OCI-LY1 (cell line): ENCODE data around the gene IFNAR2.

Experiments
- H2AFZ ChIP-seq: fragments of 200-600 bp; sonication (generic), shearing (Covaris generic); 2 replicates; pipeline ENCODE4 v1.6.0; 2014; ENCODE audit warnings: antibody characterized with exemption, mild to moderate bottlenecking, low read length
- H3F3A ChIP-seq: fragments of 200-600 bp; sonication (generic), shearing (Covaris generic); 2 replicates; pipeline ENCODE4 v1.6.0; 2014; ENCODE audit warnings: mild to moderate bottlenecking, antibody characterized with exemption, low read length, moderate library complexity; ENCODE audit not compliant: insufficient read depth
- H3K27ac ChIP-seq: fragments of 200-600 bp; sonication (generic); 2 replicates; pipeline ENCODE4 v1.5.1; 2014; ENCODE audit warnings: low read length, mixed run types, mild to moderate bottlenecking, low read depth; ENCODE audit not compliant: poor library complexity, severe bottlenecking
- H3K27me3 ChIP-seq: fragments of 200-600 bp; sonication (generic); 2 replicates; pipeline ENCODE4 v1.6.0; 2014; ENCODE audit warnings: antibody characterized with exemption, mild to moderate bottlenecking, low read length, moderate library complexity; ENCODE audit not compliant: insufficient read depth
- H3K36me3 ChIP-seq: fragments of 200-600 bp; sonication (generic); 2 replicates; pipeline ENCODE4 v1.6.1; 2014; ENCODE audit warnings: mild to moderate bottlenecking, antibody characterized with exemption, low read length, moderate library complexity, mixed read lengths; ENCODE audit not compliant: insufficient read depth
- H3K4me1 ChIP-seq: fragments of 200-600 bp; sonication (generic); 2 replicates; pipeline ENCODE4 v1.5.1; 2014; ENCODE audit warnings: mild to moderate bottlenecking, low read length, moderate library complexity; ENCODE audit not compliant: insufficient read depth, severe bottlenecking
- H3K4me2 ChIP-seq: fragments of 200-600 bp; sonication (generic), shearing (Covaris generic); 2 replicates; pipeline ENCODE4 v1.6.1; 2014; ENCODE audit warnings: low read length
- H3K4me3 ChIP-seq: fragments of 200-600 bp; sonication (generic); 2 replicates; pipeline ENCODE4 v1.5.1; 2014; ENCODE audit warnings: low read length, low read depth, mild to moderate bottlenecking, mixed read lengths; ENCODE audit not compliant: poor library complexity, severe bottlenecking
- H3K79me2 ChIP-seq: fragments of 200-600 bp; shearing (Covaris generic); 2 replicates; pipeline ENCODE4 v1.6.1; 2016; ENCODE audit warnings: mixed run types, low read length, mixed read lengths; ENCODE audit not compliant: insufficient read depth
- H3K9ac ChIP-seq: fragments of 200-600 bp; sonication (generic), shearing (Covaris generic); 2 replicates; pipeline ENCODE4 v1.6.1; 2014; ENCODE audit warnings: mild to moderate bottlenecking, low read length, mixed read lengths
- H3K9me2 ChIP-seq: fragments of 200-600 bp; sonication (generic), shearing (Covaris generic); 2 replicates; pipeline ENCODE4 v1.6.1; 2014; ENCODE audit warnings: low read depth, mild to moderate bottlenecking, low read length, mixed read lengths
- H3K9me3 ChIP-seq: fragments of 200-600 bp; shearing (Covaris generic); 2 replicates; pipeline ENCODE4 v1.6.1; 2014; ENCODE audit warnings: low read length, mixed read lengths
- H4K20me1 ChIP-seq: fragments of 200-600 bp; sonication (generic), shearing (Covaris generic); 2 replicates; pipeline ENCODE4 v1.6.0; 2016; ENCODE audit warnings: mild to moderate bottlenecking, low read length; ENCODE audit not compliant: insufficient read depth
- EZH2 ChIP-seq: fragments of 200-600 bp; sonication (generic), shearing (Covaris generic); IDR thresholded peaks from 2 replicates; pipeline ENCODE4 v1.8.0; 2017; ENCODE audit warnings: borderline replicate concordance, mixed run types, mild to moderate bottlenecking, antibody characterized with exemption, low read length, moderate library complexity, mixed read lengths
- TF ChIP-seq, protein P1 (sequence below): fragments of 200-600 bp; sonication (generic), shearing (Covaris generic); IDR thresholded peaks from 2 replicates; pipeline ENCODE4 v1.5.1; 2017; ENCODE audit warnings: mild to moderate bottlenecking, antibody characterized with exemption, low read length, moderate library complexity, mixed read lengths

IFNAR2 gene

DNA sequence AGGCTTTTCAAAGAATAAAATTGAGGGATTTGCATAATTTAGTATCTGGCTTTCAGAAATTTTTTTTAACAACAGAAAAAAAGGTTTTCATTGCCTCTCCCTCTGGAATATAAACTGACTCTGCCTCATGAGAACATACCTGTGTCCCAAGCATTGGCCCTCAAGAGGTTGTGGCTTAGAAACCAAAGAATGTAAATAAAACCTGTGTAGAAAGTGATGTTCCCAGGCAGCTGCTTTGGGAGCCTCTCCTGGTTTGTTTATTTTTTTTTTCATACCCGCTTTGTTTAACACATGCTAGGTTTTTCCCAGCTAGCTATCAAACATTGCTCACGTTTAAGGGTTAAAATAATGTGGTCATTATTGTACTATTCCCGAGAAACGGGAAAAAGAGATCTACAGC lies 40.5 kb upstream of the IFNAR2 start:
- Histone ChIP-seq H3K4me2 (0 out of 2 replicates have a peak overlapping the region, but pooled peaks have one; percentile 30), H3K9me3 (no peaks in the 10 kb centered on the region), H3K27ac (peak overlapping the region; percentile 67), H3K27me3 (no peaks in the 10 kb centered on the region; the same call in 1 of the 2 replicates), H3K4me1 (peaks cover 36% of the 10 kb centered on the region), H3K9ac (no peak overlapping the region; the same call in 1 of the 2 replicates), H3K36me3 (no peaks in the 10 kb centered on the region), H3K4me3 (no peak overlapping the region), H2AFZ (no peak overlapping the region), H4K20me1 (no peaks in the 10 kb centered on the region), H3K79me2 (no peaks in the 10 kb centered on the region), H3F3A (no peaks in the 10 kb centered on the region), H3K9me2 (no peaks in the 10 kb centered on the region)
- TF ChIP-seq EZH2 = no peak
- TF ChIP-seq, protein P1, sequence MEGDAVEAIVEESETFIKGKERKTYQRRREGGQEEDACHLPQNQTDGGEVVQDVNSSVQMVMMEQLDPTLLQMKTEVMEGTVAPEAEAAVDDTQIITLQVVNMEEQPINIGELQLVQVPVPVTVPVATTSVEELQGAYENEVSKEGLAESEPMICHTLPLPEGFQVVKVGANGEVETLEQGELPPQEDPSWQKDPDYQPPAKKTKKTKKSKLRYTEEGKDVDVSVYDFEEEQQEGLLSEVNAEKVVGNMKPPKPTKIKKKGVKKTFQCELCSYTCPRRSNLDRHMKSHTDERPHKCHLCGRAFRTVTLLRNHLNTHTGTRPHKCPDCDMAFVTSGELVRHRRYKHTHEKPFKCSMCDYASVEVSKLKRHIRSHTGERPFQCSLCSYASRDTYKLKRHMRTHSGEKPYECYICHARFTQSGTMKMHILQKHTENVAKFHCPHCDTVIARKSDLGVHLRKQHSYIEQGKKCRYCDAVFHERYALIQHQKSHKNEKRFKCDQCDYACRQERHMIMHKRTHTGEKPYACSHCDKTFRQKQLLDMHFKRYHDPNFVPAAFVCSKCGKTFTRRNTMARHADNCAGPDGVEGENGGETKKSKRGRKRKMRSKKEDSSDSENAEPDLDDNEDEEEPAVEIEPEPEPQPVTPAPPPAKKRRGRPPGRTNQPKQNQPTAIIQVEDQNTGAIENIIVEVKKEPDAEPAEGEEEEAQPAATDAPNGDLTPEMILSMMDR = no peak

DNA sequence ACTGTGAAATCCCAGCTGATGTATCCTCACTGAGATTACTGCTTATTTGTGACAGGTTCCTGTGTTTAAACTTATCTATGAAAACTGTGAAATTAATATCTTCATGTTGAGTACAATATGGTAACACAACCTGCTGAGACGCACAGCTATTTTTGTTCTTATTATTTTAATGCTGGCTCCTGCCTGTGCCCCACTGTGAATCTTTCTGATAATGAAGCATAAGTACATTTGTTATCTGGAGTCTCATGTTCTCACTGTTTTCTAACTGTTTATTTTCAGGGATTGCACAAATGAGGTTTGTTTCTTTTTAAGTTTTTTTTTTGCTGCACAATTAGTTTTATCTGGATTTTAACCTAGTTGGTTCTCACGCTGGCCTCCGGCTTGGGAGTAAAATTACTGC lies 39.9 kb upstream of the IFNAR2 start:
- Histone ChIP-seq H3K9me3 (no peaks in the 10 kb centered on the region), H3K27ac (peak overlapping the region; percentile 67), H3K4me3 (no peak overlapping the region), H2AFZ (no peak overlapping the region), H3F3A (no peaks in the 10 kb centered on the region), H3K27me3 (no peaks in the 10 kb centered on the region; the same call in 1 of the 2 replicates), H3K79me2 (no peaks in the 10 kb centered on the region), H3K4me1 (peaks cover 36% of the 10 kb centered on the region), H4K20me1 (no peaks in the 10 kb centered on the region), H3K4me2 (peak overlapping the region; percentile 30; the same call in 1 of the 2 replicates), H3K36me3 (no peaks in the 10 kb centered on the region), H3K9me2 (no peaks in the 10 kb centered on the region), H3K9ac (no peak overlapping the region; the same call in 1 of the 2 replicates)
- TF ChIP-seq EZH2 = no peak
- TF ChIP-seq, protein P1 = no peak

DNA sequence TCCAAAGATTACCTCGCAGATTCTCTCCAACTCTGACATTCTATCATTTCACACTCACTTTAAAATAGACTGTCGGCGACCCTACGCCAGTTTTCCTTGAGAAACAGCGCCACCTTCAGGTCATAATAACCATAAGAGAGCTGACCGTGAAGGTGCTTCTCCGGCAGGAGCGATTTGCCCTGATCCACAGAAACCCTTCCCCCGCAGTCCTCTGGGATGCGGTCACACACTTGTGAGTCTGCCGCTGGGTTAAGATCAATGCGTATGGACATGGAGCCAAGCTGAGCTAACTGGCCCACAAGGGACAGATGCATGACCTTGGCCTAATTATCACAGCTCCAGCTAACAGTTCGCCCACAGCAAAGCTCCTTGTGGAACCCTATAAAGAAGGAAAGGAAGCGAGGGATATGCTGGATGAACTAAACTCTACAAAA lies 32.8 kb upstream of the IFNAR2 start:
- H3K4me1 ChIP-seq = peaks cover 11% of the 10 kb centered on the region
- H3K27me3 ChIP-seq = no peaks in the 10 kb centered on the region
- H3K9me2 ChIP-seq = no peaks in the 10 kb centered on the region
- H3K79me2 ChIP-seq = no peaks in the 10 kb centered on the region
- no peak overlapping the region for H3K27ac ChIP-seq
- no peaks in the 10 kb centered on the region for H3K9me3 ChIP-seq
- no peaks in the 10 kb centered on the region for H4K20me1 ChIP-seq
- no peak overlapping the region for H3K4me2 ChIP-seq
- no peaks in the 10 kb centered on the region for H3F3A ChIP-seq
- H3K9ac ChIP-seq = no peak overlapping the region
- no peaks in the 10 kb centered on the region for H3K36me3 ChIP-seq
- no peak overlapping the region for H2AFZ ChIP-seq
- H3K4me3 ChIP-seq = no peak overlapping the region
- TF ChIP-seq, protein P1 = peak; percentile 77
- TF ChIP-seq EZH2 = no peak
